Lower leg skin (tissue), 3 donors: ENCODE results near the gene TMEM95.

Source experiments
- CTCF ChIP-seq, 3 donors: fragments of 450-650 bp; IDR thresholded peaks; one replicate each; pipeline ENCODE4 v1.5.1; 2016; ENCODE audit warnings: antibody characterized with exemption in 3 of 3, mild to moderate bottlenecking in 3 of 3, moderate library complexity in 2 of 3
- POLR2A ChIP-seq, 2 donors: fragments of 450-650 bp; IDR thresholded peaks; one replicate each; pipeline ENCODE4 v1.6.1; 2016 to 2017; ENCODE audit warnings: antibody characterized with exemption in 2 of 2, mild to moderate bottlenecking in 1 of 2, moderate library complexity in 1 of 2

- TF ChIP-seq POLR2A (IDR thresholded peaks at IDR 0.05): no peak
- TF ChIP-seq CTCF (IDR thresholded peaks at IDR 0.05): no peak
These were observed 24.3 kb upstream of the TMEM95 start for GRCh38 chr17:7330638-7331015.
